OCI-LY7 (cell line): ENCODE data around the gene MMP23B. TPM values are rescaled to one million over a fixed set of nuclear protein-coding genes. Genes with fewer than 3 reads are reported as not detected.
"Not testable (repeated sequence)": the region's sequence is repeated elsewhere in the genome, so short reads cannot be mapped to it uniquely, and the experiment has no call there.

ENCODE experiments used
- BruUV-seq: library from RNA; stranded (reverse); fragments of 400-500 nt; replicated peaks from 2 replicates; lab custom pipeline; 2021; lab: Mats Ljungman, UMichigan
- CTCF ChIA-PET: fragments of 300-600 bp; sonication (Branson Sonifier 250); formaldehyde crosslinking; loops from one replicate; lab custom pipeline; 2022; ENCODE audit warnings: antibody characterized with exemption; ENCODE audit not compliant: unreplicated experiment; lab: Charles Lee
- POLR2A ChIA-PET: fragments of 300-600 bp; sonication (Branson Sonifier 250); formaldehyde crosslinking; loops from one replicate; lab custom pipeline; 2022; ENCODE audit warnings: antibody characterized with exemption; lab: Charles Lee
- DNase-seq: peaks from one replicate; pipeline ENCODE4 v3.0.0-alpha.2; 2015; ENCODE audit warnings: low spot score
- H2AFZ ChIP-seq: fragments of 200-600 bp; sonication (generic), shearing (Covaris generic); 2 replicates; pipeline ENCODE4 v1.6.1; 2014; ENCODE audit warnings: mild to moderate bottlenecking, antibody characterized with exemption, low read length, moderate library complexity
- H3K27ac ChIP-seq: fragments of 200-600 bp; sonication (generic); 2 replicates; pipeline ENCODE4 v1.5.1; 2014; ENCODE audit warnings: mixed run types, low read depth, mild to moderate bottlenecking, moderate library complexity, low read length, inconsistent platforms; ENCODE audit not compliant: poor library complexity, severe bottlenecking
- H3K36me3 ChIP-seq: fragments of 200-600 bp; sonication (generic); 2 replicates; pipeline ENCODE4 v1.6.1; 2014; ENCODE audit warnings: mild to moderate bottlenecking, antibody characterized with exemption, low read length, moderate library complexity, mixed read lengths; ENCODE audit not compliant: insufficient read depth
- H3K4me1 ChIP-seq: fragments of 200-600 bp; sonication (generic); 2 replicates; pipeline ENCODE4 v1.5.1; 2014; ENCODE audit warnings: mild to moderate bottlenecking, low read length; ENCODE audit not compliant: insufficient read depth, poor library complexity, severe bottlenecking
- H3K4me2 ChIP-seq: fragments of 200-600 bp; sonication (generic); 2 replicates; pipeline ENCODE4 v1.6.1; 2014; ENCODE audit warnings: mild to moderate bottlenecking, low read length
- H3K4me3 ChIP-seq: fragments of 200-600 bp; sonication (generic); 2 replicates; pipeline ENCODE4 v1.5.1; 2014; ENCODE audit warnings: mild to moderate bottlenecking, low read depth, low read length; ENCODE audit not compliant: poor library complexity, severe bottlenecking
- H3K79me2 ChIP-seq: fragments of 200-600 bp; sonication (generic); 2 replicates; pipeline ENCODE4 v1.6.1; 2016; ENCODE audit warnings: low read depth, mild to moderate bottlenecking, low read length, moderate library complexity, mixed read lengths; ENCODE audit not compliant: insufficient read depth
- H3K9me2 ChIP-seq: fragments of 200-600 bp; sonication (generic); 2 replicates; pipeline ENCODE4 v1.6.1; 2016; ENCODE audit warnings: mild to moderate bottlenecking, low read length, mixed read lengths; ENCODE audit not compliant: insufficient read depth
- H3K9me3 ChIP-seq: fragments of 200-600 bp; sonication (generic); 2 replicates; pipeline ENCODE4 v1.6.1; 2014; ENCODE audit warnings: mild to moderate bottlenecking, mixed run types, low read length, mixed read lengths
- H4K20me1 ChIP-seq: fragments of 200-600 bp; sonication (generic); 2 replicates; pipeline ENCODE4 v1.6.1; 2014; ENCODE audit warnings: mild to moderate bottlenecking, antibody characterized with exemption, low read length, moderate library complexity, mixed read lengths; ENCODE audit not compliant: insufficient read depth
- EZH2phosphoT487 ChIP-seq: fragments of 200-600 bp; sonication (generic); IDR thresholded peaks from 2 replicates; pipeline ENCODE4 v1.6.1; 2018; ENCODE audit warnings: low read depth, borderline replicate concordance, mild to moderate bottlenecking, mixed run types, antibody characterized with exemption, low read length, moderate library complexity, mixed read lengths
- intact Hi-C: fragments of 100-400 bp; cut with micrococcal nuclease; formaldehyde crosslinking; loops from one replicate; pipeline ENCODE4 v1.10.0; 2022; ENCODE audit not compliant: unreplicated experiment
- total RNA-seq, 2 experiments: library from RNA; depleted of rRNA in 1 of 2; stranded (reverse); fragments of >200 nt in 1 of 2; shearing (Covaris generic) in 1 of 2; gene quantifications; 2 replicates each; pipeline ENCODE4 v1.2.3, GENCODE V29; 2014 to 2022
- TF ChIP-seq, protein P1 (sequence below): fragments of 200-600 bp; sonication (generic); conservative IDR thresholded peaks from 2 replicates; pipeline ENCODE4 v1.5.1; 2014; ENCODE audit warnings: mild to moderate bottlenecking, antibody characterized with exemption, low read length, moderate library complexity, mixed read lengths

Gene MMP23B
- total RNA-seq, 2 experiments from 2014 or later: 2.2 to 7.6 TPM

DNA sequence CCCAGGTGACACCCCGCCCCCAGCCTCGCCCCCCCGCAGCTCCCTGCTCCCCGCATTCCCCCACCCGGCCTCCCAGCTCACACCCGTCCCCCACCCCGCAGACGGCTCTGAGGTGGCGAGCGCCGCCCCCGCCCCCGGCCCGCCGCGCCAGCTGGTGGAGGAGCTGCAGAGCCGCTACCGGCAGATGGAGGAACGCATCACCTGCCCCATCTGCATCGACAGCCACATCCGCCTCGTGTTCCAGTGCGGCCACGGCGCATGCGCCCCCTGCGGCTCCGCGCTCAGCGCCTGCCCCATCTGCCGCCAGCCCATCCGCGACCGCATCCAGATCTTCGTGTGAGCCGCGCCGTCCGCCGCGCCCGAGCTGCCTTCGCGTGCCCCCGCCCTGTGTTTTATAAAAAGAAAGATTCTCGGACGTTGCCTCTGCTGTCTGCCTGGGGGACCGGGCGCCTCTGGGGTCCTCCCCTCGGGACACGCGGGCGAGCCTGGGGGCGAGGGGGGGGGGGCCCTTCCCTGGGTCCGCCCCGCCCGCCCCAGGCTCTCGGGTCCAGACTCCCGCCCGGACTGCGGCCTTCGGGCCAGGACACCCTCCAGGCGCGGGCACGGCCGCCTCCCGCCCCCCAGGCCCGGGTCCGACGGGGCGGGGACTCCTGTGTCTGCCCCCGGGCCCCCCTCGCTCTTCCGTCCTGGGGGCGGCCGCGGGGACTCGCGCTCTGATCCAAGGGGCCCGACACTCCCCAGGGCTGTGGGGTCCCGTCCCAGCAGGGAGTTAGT lies 1.6 kb upstream of the MMP23B start:
- Histone ChIP-seq H3K9me3 (no peaks in the 10 kb centered on the region), H3K27ac (peak overlapping the region; percentile 77), H4K20me1 (no peaks in the 10 kb centered on the region), H3K79me2 (no peaks in the 10 kb centered on the region), H3K4me3 (peak overlapping the region; percentile 66), H3K4me2 (peak overlapping the region; percentile 62), H3K9me2 (no peaks in the 10 kb centered on the region), H3K36me3 (no peaks in the 10 kb centered on the region), H3K4me1 (peaks cover 30% of the 10 kb centered on the region), H2AFZ (peak overlapping the region; percentile 74; the same call in 1 of the 2 replicates)
- no TSS peak for BruUV-seq
- POLR2A ChIA-PET: interaction anchor here (0.6 kb wide), 1 partner anchor 23 kb away, joined by 3 read pairs; no protein-coding TSS in a partner anchor
- TF ChIP-seq, protein P1, sequence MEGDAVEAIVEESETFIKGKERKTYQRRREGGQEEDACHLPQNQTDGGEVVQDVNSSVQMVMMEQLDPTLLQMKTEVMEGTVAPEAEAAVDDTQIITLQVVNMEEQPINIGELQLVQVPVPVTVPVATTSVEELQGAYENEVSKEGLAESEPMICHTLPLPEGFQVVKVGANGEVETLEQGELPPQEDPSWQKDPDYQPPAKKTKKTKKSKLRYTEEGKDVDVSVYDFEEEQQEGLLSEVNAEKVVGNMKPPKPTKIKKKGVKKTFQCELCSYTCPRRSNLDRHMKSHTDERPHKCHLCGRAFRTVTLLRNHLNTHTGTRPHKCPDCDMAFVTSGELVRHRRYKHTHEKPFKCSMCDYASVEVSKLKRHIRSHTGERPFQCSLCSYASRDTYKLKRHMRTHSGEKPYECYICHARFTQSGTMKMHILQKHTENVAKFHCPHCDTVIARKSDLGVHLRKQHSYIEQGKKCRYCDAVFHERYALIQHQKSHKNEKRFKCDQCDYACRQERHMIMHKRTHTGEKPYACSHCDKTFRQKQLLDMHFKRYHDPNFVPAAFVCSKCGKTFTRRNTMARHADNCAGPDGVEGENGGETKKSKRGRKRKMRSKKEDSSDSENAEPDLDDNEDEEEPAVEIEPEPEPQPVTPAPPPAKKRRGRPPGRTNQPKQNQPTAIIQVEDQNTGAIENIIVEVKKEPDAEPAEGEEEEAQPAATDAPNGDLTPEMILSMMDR: no peak
- peak; percentile 96 for DNase-seq
- intact Hi-C loops: no loop called here
- CTCF ChIA-PET: interaction anchor here (0.6 kb wide), 2 partner anchors 48 to 338 kb away, joined by 5 to 10 read pairs; no protein-coding TSS in a partner anchor

DNA sequence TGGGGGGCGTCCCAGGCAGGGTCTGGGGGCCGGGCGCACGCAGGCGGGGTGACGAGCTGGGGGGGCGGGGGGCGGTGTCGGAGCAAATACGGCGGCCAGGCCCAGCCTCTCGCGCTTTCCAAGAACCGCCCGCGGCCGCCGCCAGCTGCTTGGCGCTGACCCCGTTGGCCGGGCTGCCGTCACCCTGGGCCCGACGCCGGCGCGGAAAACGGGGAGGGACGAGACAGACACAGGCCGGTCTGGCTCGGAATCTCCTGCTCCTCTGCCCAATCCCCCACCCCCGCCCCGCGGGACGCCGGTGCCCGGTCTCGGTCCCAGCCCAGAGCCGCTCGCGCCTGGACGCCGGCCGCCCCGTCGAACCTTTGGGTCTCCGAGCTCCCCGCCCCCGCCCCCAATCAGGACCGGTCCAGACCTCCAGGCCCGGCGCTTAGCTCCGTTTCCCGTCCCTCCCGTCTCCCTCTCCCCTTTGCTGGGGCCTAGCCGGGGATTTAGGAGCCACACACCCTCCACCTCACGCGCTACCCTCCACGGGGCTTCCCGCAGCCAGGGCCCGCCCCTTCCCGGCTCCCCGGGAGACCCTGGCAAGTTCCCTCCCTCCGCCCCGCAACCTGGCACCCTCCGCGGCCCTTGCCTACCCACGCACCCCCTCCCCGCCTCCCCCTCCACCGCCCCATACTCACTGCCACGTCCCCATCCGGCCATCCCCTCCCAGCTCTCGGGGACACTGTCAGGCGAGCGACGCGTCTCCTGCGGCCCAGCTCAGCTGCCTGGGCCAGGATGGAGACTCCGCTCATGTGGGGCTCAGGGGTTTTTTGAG lies 800 bp upstream of the MMP23B start:
- POLR2A ChIA-PET: no interaction called here
- Histone ChIP-seq H2AFZ (peak overlapping the region; percentile 74; the same call in 1 of the 2 replicates), H3K9me2 (no peaks in the 10 kb centered on the region), H3K36me3 (no peaks in the 10 kb centered on the region), H3K4me3 (peak overlapping the region; percentile 66), H3K4me1 (peaks cover 30% of the 10 kb centered on the region), H3K27ac (peak overlapping the region; percentile 77), H3K9me3 (no peaks in the 10 kb centered on the region), H3K4me2 (peak overlapping the region; percentile 62), H4K20me1 (no peaks in the 10 kb centered on the region), H3K79me2 (no peaks in the 10 kb centered on the region)
- no peak for DNase-seq
- intact Hi-C loops: no loop called here
- BruUV-seq: no TSS peak
- no peak for TF ChIP-seq EZH2phosphoT487
- TF ChIP-seq, protein P1: no peak
- CTCF ChIA-PET: interaction anchor here (0.7 kb wide), 1 partner anchor 148 kb away, joined by 3 read pairs; no protein-coding TSS in a partner anchor

- H4K20me1 ChIP-seq, H3K27ac ChIP-seq, CTCF ChIA-PET, H3K4me2 ChIP-seq, H3K79me2 ChIP-seq, DNase-seq, BruUV-seq, POLR2A ChIA-PET, H3K9me2 ChIP-seq, intact Hi-C loops, H2AFZ ChIP-seq, H3K9me3 ChIP-seq, H3K36me3 ChIP-seq, H3K4me3 ChIP-seq: not testable (repeated sequence)
- H3K4me1 ChIP-seq: peaks cover 20% of the 10 kb centered on the region
Observed at GRCh38 chr1:1633409-1633808, 1.4 kb downstream of the MMP23B start.

DNA sequence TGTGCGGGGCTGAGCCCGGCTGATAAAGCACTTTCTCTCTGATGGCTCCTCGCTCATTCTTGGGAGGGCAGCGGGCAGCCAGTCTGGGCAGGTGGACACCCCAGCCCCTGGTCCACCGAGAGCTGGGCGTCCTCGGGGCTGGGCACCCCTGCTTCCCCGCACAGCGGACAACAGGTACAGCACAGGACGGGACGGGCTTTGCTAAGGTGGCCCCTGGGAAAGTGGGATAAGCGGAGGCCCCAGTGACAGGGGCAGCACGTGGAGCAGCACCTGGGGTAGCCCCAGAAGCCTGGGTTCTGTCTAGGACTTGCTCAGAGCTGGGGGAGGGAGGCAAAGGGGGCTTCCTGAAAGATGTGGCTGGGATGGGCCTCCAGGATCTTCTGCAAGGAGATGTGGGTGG lies 2.6 kb downstream of the MMP23B start:
- CTCF ChIA-PET, H3K79me2 ChIP-seq: not testable (repeated sequence)

More for the DNA sequence above, 2.6 kb downstream of the MMP23B start:
- H3K36me3 ChIP-seq, H3K27ac ChIP-seq, H4K20me1 ChIP-seq, BruUV-seq, POLR2A ChIA-PET, H3K9me3 ChIP-seq, H3K4me2 ChIP-seq, H3K4me3 ChIP-seq, DNase-seq, H3K4me1 ChIP-seq, H2AFZ ChIP-seq, H3K9me2 ChIP-seq, intact Hi-C loops: not testable (repeated sequence)
